Osteocyte (in vitro differentiated cells): ENCODE results near the gene CCDC196. TPM values are rescaled to one million over a fixed set of nuclear protein-coding genes. Genes with fewer than 3 reads are reported as not detected.

Experiments used
- DNase-seq: peaks from one replicate; pipeline ENCODE4 v3.0.0; 2021; ENCODE audit warnings: mixed read lengths; ENCODE audit not compliant: unreplicated experiment; ENCODE audit errors: extremely low spot score
- H3K27ac Mint-ChIP-seq: one replicate; pipeline ENCODE4 v1.8.0; 2021; ENCODE audit warnings: mild to moderate bottlenecking, mixed read lengths; ENCODE audit not compliant: unreplicated experiment
- H3K27me3 Mint-ChIP-seq: one replicate; pipeline ENCODE4 v1.8.0; 2021; ENCODE audit warnings: mixed read lengths; ENCODE audit not compliant: unreplicated experiment
- H3K36me3 Mint-ChIP-seq: one replicate; pipeline ENCODE4 v1.8.0; 2021; ENCODE audit warnings: mixed read lengths; ENCODE audit not compliant: unreplicated experiment
- H3K4me1 Mint-ChIP-seq: one replicate; pipeline ENCODE4 v1.8.0; 2021; ENCODE audit warnings: mixed read lengths; ENCODE audit not compliant: unreplicated experiment
- H3K4me3 Mint-ChIP-seq: one replicate; pipeline ENCODE4 v1.8.0; 2021; ENCODE audit warnings: mild to moderate bottlenecking, moderate library complexity, mixed read lengths; ENCODE audit not compliant: unreplicated experiment
- H3K9me3 Mint-ChIP-seq: one replicate; pipeline ENCODE4 v1.8.0; 2021; ENCODE audit warnings: mixed read lengths; ENCODE audit not compliant: unreplicated experiment
- long read RNA-seq: library from polyadenylated mRNA; unstranded; transcript quantifications from one replicate; pipeline ENCODE4 v2.0.0, GENCODE V29; 2021
- total RNA-seq: library from RNA; stranded (reverse); gene quantifications from 2 replicates; pipeline ENCODE4 v1.2.1, GENCODE V29; 2021
- TF ChIP-seq, protein P1 (sequence below): fragments of 200-600 bp; sonication (generic); IDR thresholded peaks from 2 replicates; pipeline ENCODE4 v1.5.0; 2021; ENCODE audit warnings: antibody characterized with exemption, mild to moderate bottlenecking, moderate library complexity

CCDC196 gene, protein sequence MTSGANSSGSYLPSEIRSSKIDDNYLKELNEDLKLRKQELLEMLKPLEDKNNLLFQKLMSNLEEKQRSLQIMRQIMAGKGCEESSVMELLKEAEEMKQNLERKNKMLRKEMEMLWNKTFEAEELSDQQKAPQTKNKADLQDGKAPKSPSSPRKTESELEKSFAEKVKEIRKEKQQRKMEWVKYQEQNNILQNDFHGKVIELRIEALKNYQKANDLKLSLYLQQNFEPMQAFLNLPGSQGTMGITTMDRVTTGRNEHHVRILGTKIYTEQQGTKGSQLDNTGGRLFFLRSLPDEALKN
- total RNA-seq, result not detected in 2 replicates
- long read RNA-seq, result 0 reads

DNA sequence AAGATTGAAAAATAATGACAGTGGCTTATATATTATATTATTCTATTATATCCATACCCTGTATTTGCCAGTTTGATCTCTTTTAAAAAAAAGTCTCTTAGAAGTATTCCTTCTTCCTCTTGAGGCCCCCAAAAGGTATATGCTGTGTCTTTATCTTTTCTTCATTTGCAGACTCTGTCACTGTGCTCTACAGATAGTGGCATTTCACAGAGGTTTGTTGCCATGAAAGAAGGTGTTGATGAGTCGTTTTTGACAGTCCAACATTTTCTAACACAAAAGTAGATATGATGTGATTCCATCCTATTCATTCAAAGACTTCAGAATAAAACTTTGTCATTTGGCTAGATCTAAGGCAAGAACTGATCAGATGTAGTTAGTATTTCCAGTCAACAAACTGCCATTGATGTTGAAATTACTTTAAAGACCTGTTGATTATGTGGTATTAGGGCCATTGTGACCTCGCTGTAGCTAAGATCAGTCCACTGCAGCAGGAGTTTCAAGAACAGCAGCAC is at the start of gene CCDC196:
Gene CCDC196 (plus strand): TSS at position 462 of the 512 bp plus-strand sequence. CDS start 132 bp downstream, outside the sequence.
- no peak within 1 kb of the TSS for H3K4me3 Mint-ChIP-seq
- H3K4me1 Mint-ChIP-seq, result no peaks in the 10 kb centered on the region
- peaks cover 20% of the 10 kb centered on the region for H3K27me3 Mint-ChIP-seq
- H3K27ac Mint-ChIP-seq, result no peak within 1 kb of the TSS
- DNase-seq, result no peak
- no peaks in the 10 kb centered on the region for H3K9me3 Mint-ChIP-seq
- H3K36me3 Mint-ChIP-seq, result no peaks in the 10 kb centered on the region
- TF ChIP-seq, protein P1, sequence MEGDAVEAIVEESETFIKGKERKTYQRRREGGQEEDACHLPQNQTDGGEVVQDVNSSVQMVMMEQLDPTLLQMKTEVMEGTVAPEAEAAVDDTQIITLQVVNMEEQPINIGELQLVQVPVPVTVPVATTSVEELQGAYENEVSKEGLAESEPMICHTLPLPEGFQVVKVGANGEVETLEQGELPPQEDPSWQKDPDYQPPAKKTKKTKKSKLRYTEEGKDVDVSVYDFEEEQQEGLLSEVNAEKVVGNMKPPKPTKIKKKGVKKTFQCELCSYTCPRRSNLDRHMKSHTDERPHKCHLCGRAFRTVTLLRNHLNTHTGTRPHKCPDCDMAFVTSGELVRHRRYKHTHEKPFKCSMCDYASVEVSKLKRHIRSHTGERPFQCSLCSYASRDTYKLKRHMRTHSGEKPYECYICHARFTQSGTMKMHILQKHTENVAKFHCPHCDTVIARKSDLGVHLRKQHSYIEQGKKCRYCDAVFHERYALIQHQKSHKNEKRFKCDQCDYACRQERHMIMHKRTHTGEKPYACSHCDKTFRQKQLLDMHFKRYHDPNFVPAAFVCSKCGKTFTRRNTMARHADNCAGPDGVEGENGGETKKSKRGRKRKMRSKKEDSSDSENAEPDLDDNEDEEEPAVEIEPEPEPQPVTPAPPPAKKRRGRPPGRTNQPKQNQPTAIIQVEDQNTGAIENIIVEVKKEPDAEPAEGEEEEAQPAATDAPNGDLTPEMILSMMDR, result no peak

GRCh38 chr14:66440801-66441200 is 45.4 kb upstream of the CCDC196 start:
- Mint-ChIP-seq H3K27me3 (no peaks in the 10 kb centered on the region), H3K4me1 (no peaks in the 10 kb centered on the region), H3K4me3 (no peak overlapping the region), H3K36me3 (no peaks in the 10 kb centered on the region), H3K9me3 (peaks cover 24% of the 10 kb centered on the region), H3K27ac (no peak overlapping the region)
- no peak for DNase-seq
- TF ChIP-seq, protein P1, result no peak

DNA sequence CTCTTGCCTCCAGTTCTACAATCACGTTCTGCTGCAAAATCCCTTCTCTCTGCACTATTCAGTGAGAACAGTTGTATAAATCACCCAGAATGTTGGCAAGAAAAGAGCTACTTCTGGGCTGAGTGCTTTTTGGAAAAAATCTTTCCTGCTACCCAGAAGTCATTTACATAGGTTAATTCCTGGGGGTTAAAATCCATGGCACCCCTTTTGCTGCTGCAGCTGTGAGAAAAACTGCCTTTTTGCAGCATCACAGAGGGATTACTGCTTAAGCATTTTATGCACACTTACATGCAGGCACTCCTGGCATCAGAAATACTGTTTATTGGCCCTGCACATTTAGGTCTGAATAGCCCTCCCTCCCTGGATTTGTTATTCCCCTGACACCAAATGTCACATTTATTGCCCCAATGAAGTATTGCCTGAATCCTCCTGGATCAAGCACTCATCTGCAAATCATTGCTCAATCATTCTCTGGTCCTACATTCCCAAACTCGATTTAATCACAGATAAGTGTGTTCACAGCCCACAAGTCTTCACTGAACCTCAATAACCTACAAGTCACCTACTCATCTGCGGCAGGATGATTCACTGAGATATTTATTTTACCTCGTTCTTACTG is 43.1 kb upstream of the CCDC196 start:
- Mint-ChIP-seq H3K27ac (no peak overlapping the region), H3K4me1 (no peaks in the 10 kb centered on the region), H3K4me3 (no peak overlapping the region), H3K27me3 (no peaks in the 10 kb centered on the region), H3K36me3 (no peaks in the 10 kb centered on the region), H3K9me3 (peaks cover 17% of the 10 kb centered on the region)
- TF ChIP-seq, protein P1, result no peak
- no peak for DNase-seq

- Mint-ChIP-seq H3K27ac (no peak overlapping the region), H3K4me1 (no peaks in the 10 kb centered on the region), H3K9me3 (peaks cover 14% of the 10 kb centered on the region), H3K4me3 (no peak overlapping the region), H3K36me3 (no peaks in the 10 kb centered on the region), H3K27me3 (no peaks in the 10 kb centered on the region)
- TF ChIP-seq, protein P1, result no peak
- no peak for DNase-seq
Observed at GRCh38 chr14:66443785-66444184, 42.4 kb upstream of the CCDC196 start.

DNA sequence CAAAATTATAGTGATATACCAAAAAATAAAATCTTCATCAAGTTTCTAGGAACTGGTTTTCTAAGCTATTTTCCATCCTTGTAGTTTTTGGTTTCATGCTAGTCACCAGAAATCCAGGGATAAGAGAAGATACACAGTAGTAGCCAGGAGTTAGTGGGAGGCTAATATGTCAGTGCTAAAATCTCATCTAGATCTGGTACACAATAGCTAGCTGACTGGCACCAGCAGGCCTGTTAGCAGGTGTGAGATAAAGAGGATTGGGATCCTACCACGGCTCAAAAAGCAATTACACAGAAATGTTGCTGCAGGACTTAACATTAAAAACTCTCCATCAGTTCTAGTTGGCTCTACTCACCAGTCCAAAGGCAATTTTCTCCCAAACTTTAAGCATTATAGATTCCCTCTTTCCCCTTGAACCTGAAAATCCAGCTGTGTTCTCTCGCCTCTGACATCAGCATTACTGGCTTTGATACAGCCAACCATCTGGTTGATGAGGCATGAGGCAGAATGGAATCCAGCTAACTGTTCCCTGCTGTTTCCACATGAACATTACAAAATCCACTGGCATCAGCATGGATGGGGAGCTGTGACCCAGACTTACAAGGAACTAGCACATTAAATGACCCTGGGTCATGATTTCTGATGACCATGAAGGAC is 41.8 kb upstream of the CCDC196 start:
- Mint-ChIP-seq H3K27ac (no peak overlapping the region), H3K36me3 (no peaks in the 10 kb centered on the region), H3K27me3 (no peaks in the 10 kb centered on the region), H3K4me1 (no peaks in the 10 kb centered on the region), H3K4me3 (no peak overlapping the region), H3K9me3 (peaks cover 13% of the 10 kb centered on the region)
- TF ChIP-seq, protein P1, result no peak
- DNase-seq, result no peak
